K562 (cell line): ENCODE data around the gene CDR2L. TPM values are rescaled to one million over a fixed set of nuclear protein-coding genes. Genes with fewer than 3 reads are reported as not detected.

Experiments
- ATAC-seq: fragments of 200-7000 bp; cut with Tn5 transposase; 3 replicates; pipeline ENCODE4 v1.9.1; 2020; ENCODE audit warnings: moderate library complexity
- BruUV-seq: library from RNA; stranded (reverse); fragments of 400-500 nt; replicated peaks from 2 replicates; lab custom pipeline; 2021; lab: Mats Ljungman, UMichigan
- CTCF ChIA-PET: fragments of 300-600 bp; formaldehyde crosslinking; extraction: SDS; loops from one replicate; lab custom pipeline; 2021; ENCODE audit warnings: low intra/inter-chr PET ratio; lab: Yijun Ruan, JAX
- POLR2A ChIA-PET: fragments of 300-600, 350-650 bp; sonication (Branson Sonifier 250); formaldehyde crosslinking; extraction: SDS; loops from one replicate; lab custom pipeline; 2021; ENCODE audit warnings: antibody characterized with exemption, inconsistent platforms; lab: Yijun Ruan, JAX
- DNase-seq, 4 experiments: peaks; one replicate each; pipeline versions ENCODE4 v3.0.0 to v3.0.0-alpha.2; 2011 to 2018; ENCODE audit warnings: low spot score in 3 of 4, mixed read lengths in 3 of 4; ENCODE audit errors: extremely low read depth in 1 of 4
- FAIRE-seq: peaks from 2 replicates; lab custom pipeline; 2011; peaks lifted over from hg19 to GRCh38; lab: Jason Lieb, UNC
- H2AFZ ChIP-seq: 2 replicates; pipeline ENCODE4 v1.6.0; 2011; ENCODE audit warnings: low read depth, low read length, control low read depth, inconsistent platforms
- H3K27ac ChIP-seq: fragments of 200-600 bp; 3 replicates; pipeline ENCODE4 v1.8.0; 2011; ENCODE audit warnings: low read depth, mild to moderate bottlenecking, control low read depth, inconsistent platforms, low read length, moderate library complexity, mixed read lengths; ENCODE audit errors: extremely low read depth
- H3K27me3 ChIP-seq, 2 experiments: fragments of 300-600 bp in 1 of 2; 2 replicates in 1 of 2; 3 replicates in 1 of 2; pipeline versions ENCODE4 v1.6.0 to v1.8.0; 2011; ENCODE audit warnings: inconsistent platforms in 2 of 2, low read length in 2 of 2, mild to moderate bottlenecking in 1 of 2, mixed read lengths in 1 of 2, moderate library complexity in 1 of 2; ENCODE audit not compliant: control insufficient read depth in 2 of 2, insufficient read depth in 2 of 2
- H3K36me3 ChIP-seq: fragments of 300-600 bp; 3 replicates; pipeline ENCODE4 v1.8.0; 2011; ENCODE audit warnings: mild to moderate bottlenecking, low read length, inconsistent platforms; ENCODE audit not compliant: control insufficient read depth, insufficient read depth
- H3K4me1 ChIP-seq, 2 experiments: fragments of 200-600 bp in 1 of 2; replicated peaks in 1 of 2; 2 replicates in 1 of 2; 3 replicates in 1 of 2; pipeline versions ENCODE4 v1.5.1 to v1.8.0; 2011; ENCODE audit warnings: inconsistent platforms in 2 of 2, low read length in 2 of 2, mild to moderate bottlenecking in 1 of 2, mixed read lengths in 1 of 2, moderate library complexity in 1 of 2; ENCODE audit not compliant: control insufficient read depth in 2 of 2, insufficient read depth in 2 of 2
- H3K4me2 ChIP-seq: 2 replicates; pipeline ENCODE4 v1.6.1; 2011; ENCODE audit warnings: low read length, control low read depth, inconsistent platforms, mixed read lengths; ENCODE audit not compliant: insufficient read depth
- H3K4me3 ChIP-seq: fragments of 200-600 bp; sonication (generic), shearing (Covaris generic); 2 replicates; pipeline ENCODE4 v1.5.1; 2016; ENCODE audit warnings: control low read depth, inconsistent platforms
- H3K79me2 ChIP-seq: fragments of 200-600 bp; 3 replicates; pipeline ENCODE4 v1.8.0; 2011; ENCODE audit warnings: low read length, inconsistent platforms; ENCODE audit not compliant: control insufficient read depth, insufficient read depth
- H3K9ac ChIP-seq, 2 experiments: 2 replicates each; pipeline versions ENCODE4 v1.6.0 to v1.6.1; 2011; ENCODE audit warnings: low read depth in 2 of 2, low read length in 2 of 2, control low read depth in 1 of 2, inconsistent platforms in 1 of 2, mild to moderate bottlenecking in 1 of 2, mixed read lengths in 1 of 2; ENCODE audit not compliant: insufficient read depth in 1 of 2
- H3K9me1 ChIP-seq: one replicate; pipeline ENCODE4 v1.6.0; 2011; ENCODE audit warnings: inconsistent platforms, mild to moderate bottlenecking, low read length, moderate library complexity; ENCODE audit not compliant: control insufficient read depth, insufficient read depth
- H3K9me3 ChIP-seq: replicated peaks from 2 replicates; pipeline ENCODE4 v1.5.1; 2011; ENCODE audit warnings: low read depth, low read length, inconsistent platforms; ENCODE audit not compliant: control insufficient read depth, insufficient read depth
- H4K20me1 ChIP-seq: replicated peaks from 2 replicates; pipeline ENCODE4 v1.6.1; 2011; ENCODE audit warnings: low read length, inconsistent platforms, mixed read lengths; ENCODE audit not compliant: control insufficient read depth, insufficient read depth
- BCOR ChIP-seq: fragments of 450-650 bp; IDR thresholded peaks from 2 replicates; pipeline ENCODE4 v1.6.1; 2016
- DDX20 ChIP-seq: fragments of 450-650 bp; IDR thresholded peaks from 2 replicates; pipeline ENCODE4 v1.6.1; 2016; ENCODE audit warnings: missing genetic modification characterization, low read depth, mild to moderate bottlenecking, missing compliant biosample characterization, moderate library complexity
- RBM25 ChIP-seq: fragments of 200-400 bp; formaldehyde crosslinking; IDR thresholded peaks from 2 replicates; pipeline ENCODE4 v1.6.1; 2018; ENCODE audit warnings: low read length, low read depth, moderate library complexity; ENCODE audit not compliant: severe bottlenecking
- ZFP36 ChIP-seq: fragments of 150-350 bp; IDR thresholded peaks from 2 replicates; pipeline ENCODE4 v1.6.1; 2018; ENCODE audit warnings: low read length, low read depth; ENCODE audit not compliant: partially characterized antibody
- WGBS: fragments of 100-300 bp; shearing (Covaris generic); methylation state at CpG from one replicate; pipeline ENCODE4 v1.1.6; 2016; ENCODE audit warnings: low coverage, mixed read lengths; ENCODE audit not compliant: insufficient coverage; ENCODE audit errors: missing lambda C conversion rate; 5-methylcytosine and 5-hydroxymethylcytosine counted together
- in situ Hi-C: fragments of 300-500 bp; cut with MboI; formaldehyde crosslinking; loops from 4 replicates; pipeline ENCODE4 v1.15.0; 2018; ENCODE audit warnings: inconsistent platforms, mixed read lengths
- intact Hi-C: fragments of 100-400 bp; cut with micrococcal nuclease; formaldehyde crosslinking; loops from 2 replicates; pipeline ENCODE4 v1.14.2; 2022
- polyA plus RNA-seq, 8 experiments: library from polyadenylated mRNA; depleted of rRNA in 4 of 8; stranded (reverse) in 5 of 8; unstranded in 3 of 8; fragments of >200 nt; fragmentation: Nextera tagmentation in 2 of 8; fragmentation: Illumina TruSeq in 1 of 8; extraction: Ambion mirVana in 2 of 8; extraction: Trizol in 1 of 8; gene quantifications; 2 replicates each; pipeline versions ENCODE4 v1.2.1 to v1.2.3, GENCODE V29; 2011 to 2014; ENCODE audit warnings: inconsistent platforms in 1 of 8, missing spikeins in 1 of 8
- total RNA-seq, 7 experiments: library from RNA; depleted of rRNA in 6 of 7; stranded (reverse); fragments of >200 nt in 6 of 7; fragmentation: Illumina TruSeq in 2 of 7; extraction: Trizol in 2 of 7; gene quantifications; 2 replicates each; pipeline versions ENCODE4 v1.2.1 to v1.2.3, GENCODE V29; 2011 to 2021; ENCODE audit warnings: low replicate concordance in 1 of 7

The CDR2L gene
- total and polyA plus RNA-seq, 9 of the 15 experiments (the other 6 are each of a cell fraction or from before 2014, with no cell fraction given), result 2.7 to 16.0 (median 7.3) TPM

DNA sequence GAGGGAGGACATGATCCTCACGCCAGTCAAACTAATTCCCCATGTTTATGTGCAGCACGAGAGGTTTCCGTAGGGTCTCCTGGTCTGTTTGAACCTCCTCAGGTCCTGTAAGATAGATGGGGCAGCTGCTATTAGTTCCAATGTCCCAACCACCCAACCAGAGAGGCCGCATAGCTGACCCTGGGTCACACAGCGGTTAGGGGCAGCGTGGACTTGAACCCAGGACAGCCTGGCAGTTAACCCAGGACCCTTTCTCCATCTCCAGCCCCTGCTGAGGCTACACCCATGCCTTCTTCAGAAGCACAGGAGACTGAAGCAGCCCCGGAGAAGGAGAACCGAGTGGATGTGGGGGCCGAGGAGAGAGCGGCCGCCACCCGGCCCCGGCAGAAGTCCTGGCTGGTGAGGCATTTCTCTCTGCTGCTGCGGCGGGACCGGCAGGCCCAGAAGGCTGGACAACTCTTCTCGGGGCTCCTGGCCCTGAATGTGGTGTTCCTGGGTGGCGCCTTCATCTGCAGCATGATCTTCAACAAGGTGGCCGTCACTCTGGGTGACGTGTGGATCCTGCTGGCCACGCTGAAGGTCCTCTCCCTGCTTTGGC lies 46.2 kb upstream of the CDR2L start:
- in situ Hi-C loops (no loop called here), intact Hi-C loops (no loop called here)
- POLR2A ChIA-PET, result no interaction called here
- H3K79me2 ChIP-seq, result no peaks in the 10 kb centered on the region
- BruUV-seq, result no TSS peak
- H3K4me2 ChIP-seq, result no peak overlapping the region
- no peak overlapping the region for H2AFZ ChIP-seq
- H3K27me3 ChIP-seq, result peaks cover 32 to 57% of the 10 kb centered on the region in 2 experiments
- 23% methylated on average over 13 of the region's 21 CpGs for WGBS
- H3K4me3 ChIP-seq, result no peak overlapping the region
- DNase-seq, result no peak
- peaks cover 4 to 12% of the 10 kb centered on the region in 2 experiments; a peak in 4 of 5 replicates for H3K4me1 ChIP-seq
- CTCF ChIA-PET, result no interaction called here
- no peak overlapping the region; a peak in 1 of 4 replicates for H3K9ac ChIP-seq
- no peaks in the 10 kb centered on the region for H3K9me3 ChIP-seq
- 0 out of 2 replicates have a peak, but pooled peaks cover 4% of the 10 kb centered on the region for H4K20me1 ChIP-seq
- H3K27ac ChIP-seq, result no peak overlapping the region
- FAIRE-seq, result no peak
- no peaks in the 10 kb centered on the region for H3K36me3 ChIP-seq
- no peaks in the 10 kb centered on the region for H3K9me1 ChIP-seq
- no peak for ATAC-seq
- TF ChIP-seq DDX20 (no peak), ZFP36 (peak; percentile 40), RBM25 (peak; percentile 6), BCOR (0 out of 2 replicates have a peak, but pooled peaks have one; percentile 27)
